ENCODE results near the gene HLA-C.
A peak's percentile ranks its signal among the peaks of the same experiment; 100 is the strongest.
"Not testable (repeated sequence)": the region's sequence is repeated elsewhere in the genome, so short reads cannot be mapped to it uniquely, and the experiment has no call there.

The HLA-C gene

GRCh38 chr6:31271641-31272357 lies at the start of gene HLA-C:
Gene HLA-C, minus strand, starts transcription at chr6:31272092. Its CDS starts 21 bp downstream, at chr6:31272071.
- peak; percentile 76 to 92 for DNase-seq

- no peak for DNase-seq
Measured at GRCh38 chr6:31321005-31321707, 49.3 kb upstream of the HLA-C start.

- DNase-seq: no peak
Measured at GRCh38 chr6:31317036-31317435, 45.1 kb upstream of the HLA-C start.

- no peak for DNase-seq
Measured at GRCh38 chr6:31309641-31310040, 37.7 kb upstream of the HLA-C start.

GRCh38 chr6:31308845-31309175 lies 36.9 kb upstream of the HLA-C start:
- DNase-seq: no peak

GRCh38 chr6:31308050-31308844 lies 36.4 kb upstream of the HLA-C start:
- peak; percentile 65 to 77 for DNase-seq

GRCh38 chr6:31307669-31308049 lies 35.8 kb upstream of the HLA-C start:
- no peak for DNase-seq

GRCh38 chr6:31305703-31306219 lies 33.9 kb upstream of the HLA-C start:
- DNase-seq: no peak

GRCh38 chr6:31304683-31305082 lies 32.8 kb upstream of the HLA-C start:
- no peak for DNase-seq

- no peak for DNase-seq
Measured at GRCh38 chr6:31300797-31301196, 28.9 kb upstream of the HLA-C start.

- DNase-seq: no peak
Measured at GRCh38 chr6:31299947-31300346, 28.1 kb upstream of the HLA-C start.

- DNase-seq: no peak
Measured at GRCh38 chr6:31299511-31299910, 27.6 kb upstream of the HLA-C start.

- DNase-seq: no peak
Measured at GRCh38 chr6:31294056-31294455, 22.2 kb upstream of the HLA-C start.

GRCh38 chr6:31293343-31293742 lies 21.5 kb upstream of the HLA-C start:
- no peak for DNase-seq

- DNase-seq: no peak
Measured at GRCh38 chr6:31289788-31290187, 17.9 kb upstream of the HLA-C start.

- DNase-seq: no peak
Measured at GRCh38 chr6:31287619-31288018, 15.7 kb upstream of the HLA-C start.

GRCh38 chr6:31285982-31286381 lies 14.1 kb upstream of the HLA-C start:
- no peak for DNase-seq

GRCh38 chr6:31285486-31285885 lies 13.6 kb upstream of the HLA-C start:
- DNase-seq: no peak

GRCh38 chr6:31279647-31280046 lies 7.8 kb upstream of the HLA-C start:
- not testable (repeated sequence) for DNase-seq

GRCh38 chr6:31272836-31273626 lies 1.1 kb upstream of the HLA-C start:
- DNase-seq: no peak

GRCh38 chr6:31272436-31272835 lies 544 bp upstream of the HLA-C start:
- DNase-seq: no peak

GRCh38 chr6:31270788-31271640 lies 878 bp downstream of the HLA-C start:
- peak; percentile 67 for DNase-seq
